ENCODE measurements around the gene BCAS3. TPM values are rescaled to one million over a fixed set of nuclear protein-coding genes. Genes with fewer than 3 reads are reported as not detected.

BCAS3 gene
- polyA plus RNA-seq, 1 donor from 2014 or later, result 21.6 TPM

- Histone ChIP-seq H4K20me1 (ENCODE audit: insufficient read depth) (no peaks in the 10 kb centered on the region), H3K36me3 (ENCODE audit: insufficient read depth, low read length) (no peaks in the 10 kb centered on the region), H3F3A (ENCODE audit: insufficient read depth, low read length, poor library complexity, severe bottlenecking) (no peaks in the 10 kb centered on the region), H3K27me3 (ENCODE audit: insufficient read depth, low read depth, low read length) (no peaks in the 10 kb centered on the region), H3K79me2 (replicated peaks; ENCODE audit: insufficient read depth, low read length) (no peaks in the 10 kb centered on the region), H3K9me2 (ENCODE audit: insufficient read depth, low read length) (no peaks in the 10 kb centered on the region), H3K9me3 (ENCODE audit: low read length) (no peaks in the 10 kb centered on the region), H3K4me2 (ENCODE audit: low read length) (no peak overlapping the region), H3K4me3 (ENCODE audit: low read length) (no peak overlapping the region), H3K9ac (ENCODE audit: low read length) (no peak overlapping the region), H3K27ac (ENCODE audit: low read length) (no peak overlapping the region), H2AFZ (ENCODE audit: low read depth, low read length) (no peak overlapping the region)
- TF ChIP-seq, protein P1, sequence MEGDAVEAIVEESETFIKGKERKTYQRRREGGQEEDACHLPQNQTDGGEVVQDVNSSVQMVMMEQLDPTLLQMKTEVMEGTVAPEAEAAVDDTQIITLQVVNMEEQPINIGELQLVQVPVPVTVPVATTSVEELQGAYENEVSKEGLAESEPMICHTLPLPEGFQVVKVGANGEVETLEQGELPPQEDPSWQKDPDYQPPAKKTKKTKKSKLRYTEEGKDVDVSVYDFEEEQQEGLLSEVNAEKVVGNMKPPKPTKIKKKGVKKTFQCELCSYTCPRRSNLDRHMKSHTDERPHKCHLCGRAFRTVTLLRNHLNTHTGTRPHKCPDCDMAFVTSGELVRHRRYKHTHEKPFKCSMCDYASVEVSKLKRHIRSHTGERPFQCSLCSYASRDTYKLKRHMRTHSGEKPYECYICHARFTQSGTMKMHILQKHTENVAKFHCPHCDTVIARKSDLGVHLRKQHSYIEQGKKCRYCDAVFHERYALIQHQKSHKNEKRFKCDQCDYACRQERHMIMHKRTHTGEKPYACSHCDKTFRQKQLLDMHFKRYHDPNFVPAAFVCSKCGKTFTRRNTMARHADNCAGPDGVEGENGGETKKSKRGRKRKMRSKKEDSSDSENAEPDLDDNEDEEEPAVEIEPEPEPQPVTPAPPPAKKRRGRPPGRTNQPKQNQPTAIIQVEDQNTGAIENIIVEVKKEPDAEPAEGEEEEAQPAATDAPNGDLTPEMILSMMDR (IDR thresholded peaks at IDR 0.05; ENCODE audit: poor library complexity, severe bottlenecking), result no peak
- TF ChIP-seq EP300 (conservative IDR thresholded peaks at IDR 0.05; ENCODE audit: poor library complexity, severe bottlenecking) (no peak), POLR2AphosphoS5 (IDR thresholded peaks at IDR 0.05) (no peak), MXI1 (conservative IDR thresholded peaks at IDR 0.05; ENCODE audit: poor library complexity, severe bottlenecking) (no peak), REST (IDR thresholded peaks at IDR 0.05; ENCODE audit: borderline replicate concordance) (no peak), TAF1 (IDR thresholded peaks at IDR 0.05; ENCODE audit: low read depth) (no peak), EZH2 (IDR thresholded peaks at IDR 0.05; ENCODE audit: borderline replicate concordance, insufficient read depth, low read length, poor library complexity, severe bottlenecking) (no peak), SMC3 (conservative IDR thresholded peaks at IDR 0.05; ENCODE audit: poor library complexity) (no peak), RAD21 (conservative IDR thresholded peaks at IDR 0.05) (no peak)
These were observed 223.6 kb downstream of the BCAS3 start for GRCh38 chr17:60901242-60901641.

DNA sequence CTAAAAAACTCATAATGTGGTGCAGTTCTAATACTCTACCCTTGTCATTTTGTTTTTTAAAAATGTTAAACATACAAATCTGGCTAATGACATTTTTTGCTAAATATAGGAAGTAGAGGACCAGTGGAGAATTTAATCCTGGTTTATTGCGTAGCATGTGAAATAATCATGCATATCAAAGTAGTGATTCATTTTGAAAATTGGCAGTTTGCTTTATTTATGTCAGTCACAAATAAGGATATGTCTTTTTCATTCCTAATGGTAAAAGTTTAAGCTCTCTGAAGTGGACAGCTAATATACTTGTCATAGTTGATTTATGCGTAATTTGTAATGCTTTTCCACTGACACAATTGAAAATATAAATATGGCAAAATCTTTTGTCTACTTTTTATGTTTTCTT lies 224.2 kb downstream of the BCAS3 start:
- H3K27me3 ChIP-seq (ENCODE audit: insufficient read depth, low read depth, low read length), result no peaks in the 10 kb centered on the region
- no peak overlapping the region for H3K9ac ChIP-seq (ENCODE audit: low read length)
- TF ChIP-seq SMC3 (conservative IDR thresholded peaks at IDR 0.05; ENCODE audit: poor library complexity) (no peak), EP300 (conservative IDR thresholded peaks at IDR 0.05; ENCODE audit: poor library complexity, severe bottlenecking) (no peak), REST (IDR thresholded peaks at IDR 0.05; ENCODE audit: borderline replicate concordance) (no peak)
- H3K9me2 ChIP-seq (ENCODE audit: insufficient read depth, low read length), result no peaks in the 10 kb centered on the region
- H3K9me3 ChIP-seq (ENCODE audit: low read length), result no peaks in the 10 kb centered on the region
- H3F3A ChIP-seq (ENCODE audit: insufficient read depth, low read length, poor library complexity, severe bottlenecking), result no peaks in the 10 kb centered on the region
- H3K27ac ChIP-seq (ENCODE audit: low read length), result no peak overlapping the region
- no peak overlapping the region for H3K4me3 ChIP-seq (ENCODE audit: low read length)
- H3K4me2 ChIP-seq (ENCODE audit: low read length), result no peak overlapping the region
- no peaks in the 10 kb centered on the region for H4K20me1 ChIP-seq (ENCODE audit: insufficient read depth)
- H2AFZ ChIP-seq (ENCODE audit: low read depth, low read length), result no peak overlapping the region
- H3K36me3 ChIP-seq (ENCODE audit: insufficient read depth, low read length), result no peaks in the 10 kb centered on the region
- no peaks in the 10 kb centered on the region for H3K79me2 ChIP-seq (replicated peaks; ENCODE audit: insufficient read depth, low read length)
